LNCaP clone FGC (cell line): Measurements from ENCODE around the gene SRCIN1.

Source experiments
- DNase-seq: peaks from one replicate; pipeline ENCODE4 v3.0.0-alpha.2; 2011; ENCODE audit warnings: low read depth
- H3K4me3 ChIP-seq: 2 replicates; pipeline ENCODE4 v1.5.1; 2011; ENCODE audit warnings: mild to moderate bottlenecking, low read depth, low read length, control low read depth
- TF ChIP-seq, protein P1 (sequence below): IDR thresholded peaks from 2 replicates; pipeline ENCODE4 v1.5.1; 2012; ENCODE audit warnings: mild to moderate bottlenecking; ENCODE audit not compliant: control insufficient read depth, insufficient read depth; ENCODE audit errors: extremely low read depth

Gene SRCIN1

DNA sequence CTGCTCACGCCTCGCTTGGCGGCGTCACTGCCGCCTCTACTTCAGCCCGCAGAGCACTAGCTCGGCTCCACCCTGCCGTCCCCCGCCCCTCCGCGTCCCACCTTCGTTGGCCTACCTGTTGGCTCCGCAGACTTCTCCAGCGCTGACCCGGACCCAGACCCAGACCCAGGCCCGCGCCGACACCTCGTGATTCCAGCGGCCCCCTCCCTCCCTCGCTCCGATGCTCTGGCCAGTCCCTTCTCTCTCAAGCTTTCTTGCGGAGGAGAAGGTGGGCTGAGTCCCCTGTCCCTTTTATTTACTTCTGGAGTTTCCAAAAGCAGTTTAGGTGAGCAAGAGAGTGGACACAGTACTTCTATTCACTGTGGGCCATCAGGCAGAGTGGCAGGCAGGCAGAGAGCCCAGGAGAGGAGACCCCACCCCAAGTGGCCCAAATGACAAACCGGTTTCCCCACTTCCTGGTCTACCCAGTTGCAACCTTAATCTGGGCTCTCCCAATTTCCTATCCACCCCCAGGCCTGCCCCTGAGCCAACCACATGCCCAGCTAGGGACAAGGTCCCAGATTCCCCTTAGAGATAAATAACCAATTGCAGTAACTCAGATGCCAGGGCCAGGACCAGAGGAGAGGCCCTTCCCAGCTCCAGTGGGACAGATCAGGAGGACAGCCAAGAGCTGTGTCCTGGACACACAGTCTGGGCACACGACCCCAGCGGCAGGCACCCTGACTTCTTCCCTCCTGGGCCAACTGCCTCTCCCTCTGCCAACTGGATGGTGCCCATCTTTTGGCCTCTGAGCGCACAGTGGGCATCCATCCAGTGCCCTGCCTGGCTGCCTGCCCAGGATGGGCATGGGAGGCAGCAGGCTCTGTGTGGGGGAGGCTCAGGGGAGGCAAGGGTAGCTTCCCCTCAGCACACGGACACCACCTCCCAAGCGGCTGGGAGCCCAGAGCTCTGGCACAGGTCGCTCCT lies 1.2 kb upstream of the SRCIN1 start:
- DNase-seq = peak; percentile 74
- TF ChIP-seq, protein P1, sequence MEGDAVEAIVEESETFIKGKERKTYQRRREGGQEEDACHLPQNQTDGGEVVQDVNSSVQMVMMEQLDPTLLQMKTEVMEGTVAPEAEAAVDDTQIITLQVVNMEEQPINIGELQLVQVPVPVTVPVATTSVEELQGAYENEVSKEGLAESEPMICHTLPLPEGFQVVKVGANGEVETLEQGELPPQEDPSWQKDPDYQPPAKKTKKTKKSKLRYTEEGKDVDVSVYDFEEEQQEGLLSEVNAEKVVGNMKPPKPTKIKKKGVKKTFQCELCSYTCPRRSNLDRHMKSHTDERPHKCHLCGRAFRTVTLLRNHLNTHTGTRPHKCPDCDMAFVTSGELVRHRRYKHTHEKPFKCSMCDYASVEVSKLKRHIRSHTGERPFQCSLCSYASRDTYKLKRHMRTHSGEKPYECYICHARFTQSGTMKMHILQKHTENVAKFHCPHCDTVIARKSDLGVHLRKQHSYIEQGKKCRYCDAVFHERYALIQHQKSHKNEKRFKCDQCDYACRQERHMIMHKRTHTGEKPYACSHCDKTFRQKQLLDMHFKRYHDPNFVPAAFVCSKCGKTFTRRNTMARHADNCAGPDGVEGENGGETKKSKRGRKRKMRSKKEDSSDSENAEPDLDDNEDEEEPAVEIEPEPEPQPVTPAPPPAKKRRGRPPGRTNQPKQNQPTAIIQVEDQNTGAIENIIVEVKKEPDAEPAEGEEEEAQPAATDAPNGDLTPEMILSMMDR = no peak
- peak overlapping the region; percentile 68 for H3K4me3 ChIP-seq

DNA sequence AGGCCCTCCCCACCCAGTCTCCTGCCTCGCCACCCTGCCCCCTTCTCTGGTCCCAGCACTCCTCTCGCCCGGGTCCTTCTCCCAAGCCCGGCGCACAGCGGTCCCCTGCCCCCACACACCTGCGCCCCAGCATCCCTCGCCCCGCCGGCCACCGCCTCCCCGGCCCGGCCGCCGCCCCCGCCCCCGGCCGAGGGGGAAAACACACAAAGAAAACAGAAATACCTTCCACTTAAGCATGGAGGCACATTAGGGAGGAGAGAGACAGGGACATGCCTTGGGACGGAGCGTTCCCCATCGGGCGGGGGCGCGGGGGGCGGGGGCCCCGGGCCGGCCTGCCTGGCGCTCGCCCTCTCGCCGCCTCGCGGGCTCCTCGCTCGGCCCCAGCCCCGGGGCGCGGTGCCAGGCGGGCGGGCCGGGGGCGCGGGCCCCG lies 326 bp downstream of the SRCIN1 start:
- peak overlapping the region; percentile 68 for H3K4me3 ChIP-seq
- TF ChIP-seq, protein P1 = no peak
- no peak for DNase-seq

DNA sequence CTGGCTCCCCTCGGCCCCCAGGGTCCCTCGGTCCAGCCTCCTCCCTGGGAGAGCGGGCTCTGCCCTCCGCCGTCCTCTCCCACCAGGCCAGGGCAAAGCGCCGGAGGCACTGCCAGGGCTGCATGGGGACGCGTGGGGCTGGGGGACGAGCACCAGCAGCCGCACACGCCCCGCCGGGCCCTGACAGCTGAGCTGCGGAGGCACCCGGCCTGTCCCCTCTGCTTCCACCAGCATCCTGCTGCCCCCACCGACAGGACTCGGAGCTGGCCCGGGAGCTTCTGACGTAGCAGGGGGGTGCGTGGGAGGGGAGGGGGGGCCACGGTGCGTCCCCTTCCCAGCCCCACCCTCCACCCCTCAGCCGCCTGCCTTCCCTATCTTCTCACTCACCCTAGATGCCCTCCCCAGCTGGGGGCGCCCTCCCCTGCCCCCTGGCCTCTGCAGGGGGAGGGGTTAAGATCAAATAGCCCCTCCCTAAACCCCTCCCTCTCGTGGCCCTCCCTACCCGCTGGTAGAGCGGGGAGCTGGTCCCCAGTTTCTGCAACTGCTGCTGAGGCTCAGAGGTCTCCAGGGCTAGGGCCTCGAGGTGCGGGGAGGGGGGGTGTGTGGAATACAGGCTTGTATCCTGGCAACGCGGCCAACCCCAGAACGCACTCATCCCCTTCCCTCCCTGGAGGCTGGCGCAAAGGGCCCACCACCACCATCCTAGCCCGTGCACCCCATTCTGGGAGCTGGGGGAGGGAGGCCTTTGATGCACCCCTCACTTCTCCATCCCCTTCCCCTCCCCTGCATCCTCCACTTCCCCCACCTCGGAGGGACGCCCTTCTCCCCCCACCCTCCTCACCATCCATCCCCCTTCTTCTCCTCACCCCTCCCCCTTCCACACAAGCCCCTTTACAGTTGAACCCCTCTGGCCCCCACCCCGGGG lies 1.0 kb downstream of the SRCIN1 start:
- TF ChIP-seq, protein P1 = peak; percentile 13; the same call in 1 of the 2 replicates
- DNase-seq = no peak
- H3K4me3 ChIP-seq = peak overlapping the region; percentile 68

DNA sequence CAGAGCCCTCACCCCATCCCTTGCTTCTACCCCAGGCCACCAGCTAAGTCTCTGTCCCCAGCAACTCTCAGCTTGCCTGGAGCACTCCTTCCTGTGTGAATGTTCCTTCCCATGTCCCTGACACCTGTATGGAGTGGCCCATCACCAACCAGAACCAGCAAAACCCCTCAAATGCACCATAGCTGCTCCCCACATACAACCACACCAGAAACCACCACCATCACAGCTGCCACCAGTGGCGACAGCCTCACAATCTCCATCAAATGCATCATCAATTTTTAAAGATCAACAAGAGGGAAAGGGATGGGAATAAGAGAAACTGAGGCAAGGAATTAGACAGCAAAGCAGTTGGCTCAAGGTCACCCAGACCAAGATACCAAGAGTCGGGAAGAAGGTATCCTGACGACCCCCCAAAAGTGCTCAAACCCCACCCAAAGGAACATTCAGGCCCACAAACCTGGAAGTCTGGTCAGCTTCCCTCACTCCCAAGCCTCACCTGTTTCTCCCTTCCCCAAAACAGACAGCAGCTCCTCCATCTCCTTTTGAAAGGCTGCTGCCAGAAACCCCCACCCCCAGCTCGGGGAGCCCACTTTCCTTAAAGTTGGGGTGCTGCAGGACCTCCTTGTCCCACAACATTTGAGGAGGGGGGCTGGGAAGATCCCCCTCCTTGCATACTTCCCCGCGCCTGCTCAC lies 1.8 kb downstream of the SRCIN1 start:
- DNase-seq = no peak
- TF ChIP-seq, protein P1 = no peak
- no peak overlapping the region for H3K4me3 ChIP-seq

DNA sequence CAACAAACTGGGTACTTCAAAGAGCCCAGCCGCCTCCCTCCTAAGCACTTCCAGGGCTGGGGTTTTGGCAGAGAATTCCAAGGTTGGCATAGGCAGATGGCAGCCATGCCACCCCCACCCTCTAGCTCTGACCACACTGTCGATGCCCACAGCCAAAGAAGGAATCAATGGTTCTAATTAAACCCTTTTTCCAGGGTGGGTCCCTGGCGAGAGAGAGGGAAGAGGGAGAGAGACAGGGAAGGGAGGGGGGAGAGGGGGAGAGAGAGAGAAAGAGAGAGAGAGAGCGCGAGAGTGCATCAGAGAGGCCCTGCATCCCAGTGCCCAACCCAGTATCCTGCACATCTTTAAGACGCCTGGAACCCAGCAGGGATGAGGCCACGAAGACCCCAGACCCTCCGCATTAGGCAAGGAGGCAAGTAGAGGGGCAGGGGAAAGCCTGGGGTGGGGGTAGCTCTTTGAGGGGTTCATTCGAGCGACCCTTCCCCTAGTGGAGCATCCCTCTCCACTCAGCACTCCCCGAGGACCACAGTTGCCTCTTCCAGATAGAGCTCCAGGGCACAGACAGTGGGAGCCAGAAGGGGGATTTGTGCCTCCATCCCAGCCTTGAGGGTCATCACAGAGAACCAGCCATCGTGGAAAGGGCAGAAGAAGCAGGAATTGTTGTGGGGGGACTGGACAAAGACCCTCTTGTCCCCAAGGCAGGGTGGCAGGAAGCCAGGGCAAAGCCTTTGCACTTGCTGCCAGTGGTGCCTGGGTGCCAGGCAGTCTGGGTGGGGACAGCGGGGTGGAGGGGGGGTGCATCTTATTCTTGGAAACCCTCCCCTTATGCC lies 2.6 kb downstream of the SRCIN1 start:
- no peak overlapping the region for H3K4me3 ChIP-seq
- no peak for DNase-seq
- TF ChIP-seq, protein P1 = no peak

DNA sequence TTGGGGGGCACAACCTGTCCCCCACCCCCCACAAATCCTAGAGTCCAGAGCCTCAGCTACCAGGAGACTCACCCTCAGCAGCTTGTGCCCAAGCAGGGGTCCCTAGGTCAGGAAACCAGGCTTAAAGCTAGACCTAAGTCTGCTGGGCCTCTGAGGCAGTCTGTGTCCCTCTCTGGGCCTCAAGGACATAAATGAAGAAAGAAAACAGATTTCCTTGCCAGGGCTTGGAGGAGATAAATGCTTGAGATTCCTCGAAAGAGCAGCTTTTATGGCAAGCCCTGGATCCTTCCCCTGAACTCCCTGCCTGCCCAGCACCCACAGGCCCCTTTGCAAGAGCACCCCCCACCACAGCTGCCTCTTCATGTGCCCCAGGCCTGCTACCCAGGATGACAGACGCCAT lies 3.3 kb downstream of the SRCIN1 start:
- TF ChIP-seq, protein P1 = no peak
- DNase-seq = no peak
- H3K4me3 ChIP-seq = no peak overlapping the region
